Measurements from ENCODE around the gene ZBED1. TPM values are rescaled to one million over a fixed set of nuclear protein-coding genes. Genes with fewer than 3 reads are reported as not detected.
A peak's percentile ranks its signal among the peaks of the same experiment; 100 is the strongest.

ZBED1 gene
- total RNA-seq, 1 donor from 2014 or later: 40.2 TPM

- Mint-ChIP-seq H3K4me1 (ENCODE audit: unreplicated experiment) (peaks cover 18% of the 10 kb centered on the region), H3K27ac (ENCODE audit: unreplicated experiment) (no peak overlapping the region), H3K9me3 (ENCODE audit: unreplicated experiment) (no peaks in the 10 kb centered on the region), H3K36me3 (ENCODE audit: low read depth, unreplicated experiment) (no peaks in the 10 kb centered on the region), H3K4me3 (ENCODE audit: unreplicated experiment) (peak overlapping the region; percentile 79), H3K27me3 (ENCODE audit: unreplicated experiment) (peaks cover 7% of the 10 kb centered on the region)
- TF ChIP-seq CTCF (IDR thresholded peaks at IDR 0.05; ENCODE audit: unreplicated experiment): no peak
- no peak for DNase-seq (ENCODE audit: low spot score)
These were observed 1.4 kb upstream of the ZBED1 start for GRCh38 chrX:2502120-2502667.

GRCh38 chrX:2501559-2502102, 855 bp upstream of the ZBED1 start:
- Mint-ChIP-seq H3K27me3 (ENCODE audit: unreplicated experiment) (peaks cover 7% of the 10 kb centered on the region), H3K4me1 (ENCODE audit: unreplicated experiment) (peaks cover 18% of the 10 kb centered on the region), H3K4me3 (ENCODE audit: unreplicated experiment) (peak overlapping the region; percentile 79), H3K36me3 (ENCODE audit: low read depth, unreplicated experiment) (no peaks in the 10 kb centered on the region), H3K27ac (ENCODE audit: unreplicated experiment) (no peak overlapping the region), H3K9me3 (ENCODE audit: unreplicated experiment) (no peaks in the 10 kb centered on the region)
- no peak for TF ChIP-seq CTCF (IDR thresholded peaks at IDR 0.05; ENCODE audit: unreplicated experiment)
- no peak for DNase-seq (ENCODE audit: low spot score)

GRCh38 chrX:2500091-2500802, 529 bp downstream of the ZBED1 start:
- no peaks in the 10 kb centered on the region for H3K36me3 Mint-ChIP-seq (ENCODE audit: low read depth, unreplicated experiment)
- H3K27me3 Mint-ChIP-seq (ENCODE audit: unreplicated experiment): peaks cover 7% of the 10 kb centered on the region
- H3K4me1 Mint-ChIP-seq (ENCODE audit: unreplicated experiment): peaks cover 18% of the 10 kb centered on the region
- peak overlapping the region; percentile 91 for H3K4me3 Mint-ChIP-seq (ENCODE audit: unreplicated experiment)
- no peaks in the 10 kb centered on the region for H3K9me3 Mint-ChIP-seq (ENCODE audit: unreplicated experiment)
- TF ChIP-seq CTCF (IDR thresholded peaks at IDR 0.05; ENCODE audit: unreplicated experiment): no peak
- peak overlapping the region; percentile 80 for H3K27ac Mint-ChIP-seq (ENCODE audit: unreplicated experiment)
- DNase-seq (ENCODE audit: low spot score): peak; percentile 57

- Mint-ChIP-seq H3K4me3 (ENCODE audit: unreplicated experiment) (peak overlapping the region; percentile 91), H3K36me3 (ENCODE audit: low read depth, unreplicated experiment) (no peaks in the 10 kb centered on the region), H3K27ac (ENCODE audit: unreplicated experiment) (no peak overlapping the region), H3K9me3 (ENCODE audit: unreplicated experiment) (no peaks in the 10 kb centered on the region), H3K4me1 (ENCODE audit: unreplicated experiment) (peaks cover 18% of the 10 kb centered on the region), H3K27me3 (ENCODE audit: unreplicated experiment) (peaks cover 7% of the 10 kb centered on the region)
- no peak for TF ChIP-seq CTCF (IDR thresholded peaks at IDR 0.05; ENCODE audit: unreplicated experiment)
- no peak for DNase-seq (ENCODE audit: low spot score)
These were observed 1.3 kb downstream of the ZBED1 start for GRCh38 chrX:2499507-2499906.

- Mint-ChIP-seq H3K9me3 (ENCODE audit: unreplicated experiment) (no peaks in the 10 kb centered on the region), H3K4me1 (ENCODE audit: unreplicated experiment) (peaks cover 18% of the 10 kb centered on the region), H3K27ac (ENCODE audit: unreplicated experiment) (no peak overlapping the region), H3K4me3 (ENCODE audit: unreplicated experiment) (peak overlapping the region; percentile 91), H3K27me3 (ENCODE audit: unreplicated experiment) (peaks cover 7% of the 10 kb centered on the region), H3K36me3 (ENCODE audit: low read depth, unreplicated experiment) (no peaks in the 10 kb centered on the region)
- no peak for DNase-seq (ENCODE audit: low spot score)
- TF ChIP-seq CTCF (IDR thresholded peaks at IDR 0.05; ENCODE audit: unreplicated experiment): no peak
These were observed 1.9 kb downstream of the ZBED1 start for GRCh38 chrX:2498781-2499302.

Data from endothelial cell (in vitro differentiated cells).